HG03280 (cell line): Measurements from ENCODE around the gene TBX19.

ENCODE experiments used
- ATAC-seq: cut with Tn5 transposase; IDR thresholded peaks from one replicate; pipeline ENCODE4 v1.9.1; 2021; ENCODE audit warnings: mild to moderate bottlenecking, moderate library complexity; ENCODE audit not compliant: unreplicated experiment

Gene TBX19

DNA sequence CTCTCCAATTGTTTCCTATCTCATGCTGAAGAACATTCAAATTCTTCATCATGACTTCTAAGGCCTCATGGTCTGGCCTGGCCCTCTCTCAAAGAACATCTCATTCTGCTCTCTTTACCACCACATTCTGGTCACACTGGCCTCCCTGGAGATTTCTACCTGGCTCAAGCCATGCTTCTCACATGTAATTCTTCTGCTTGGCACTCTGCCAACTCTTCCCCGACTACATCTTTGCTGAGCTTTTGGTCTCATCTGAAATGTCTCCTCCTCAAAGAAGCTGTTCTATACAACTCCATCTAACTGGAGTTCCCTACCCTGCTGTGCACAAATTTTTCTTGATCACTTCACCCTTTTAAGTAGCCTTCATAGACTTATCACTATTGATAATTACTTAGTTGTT is 1.4 kb upstream of the TBX19 start:
- ATAC-seq, result no peak

DNA sequence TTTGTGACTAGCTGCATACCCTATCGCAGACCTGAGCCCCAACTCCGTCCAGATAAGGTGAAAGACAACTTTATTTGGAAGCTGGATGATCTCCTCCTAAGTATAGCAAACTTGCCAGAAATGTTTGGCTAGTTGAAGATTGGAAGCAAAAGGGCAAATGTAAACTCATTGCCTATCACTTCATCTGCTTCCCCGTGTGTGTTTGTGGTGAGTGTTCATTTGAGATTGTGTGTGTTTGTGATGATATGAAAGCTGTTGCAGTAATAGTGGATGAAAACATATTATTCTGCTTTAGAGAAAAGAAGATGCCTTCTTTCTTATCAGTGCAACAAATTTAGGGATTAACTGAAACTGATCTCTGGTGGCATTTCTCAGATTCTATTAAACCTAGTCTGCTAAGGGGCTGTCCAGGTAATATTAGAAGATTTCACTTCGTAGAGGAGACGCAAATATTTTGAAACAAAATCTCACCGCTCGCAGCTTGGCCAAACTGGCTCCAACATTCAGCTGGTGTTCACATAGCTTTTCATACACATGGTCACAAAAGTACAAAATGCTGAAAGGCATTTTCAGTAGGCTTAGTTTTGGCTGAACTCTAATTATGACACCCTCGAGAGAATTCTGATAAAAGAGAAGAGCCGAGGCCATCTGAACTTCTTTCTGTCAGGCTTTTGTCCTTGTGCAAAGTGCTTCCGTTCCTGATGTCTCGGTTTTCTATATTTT is 1.1 kb downstream of the TBX19 start:
- no peak for ATAC-seq

DNA sequence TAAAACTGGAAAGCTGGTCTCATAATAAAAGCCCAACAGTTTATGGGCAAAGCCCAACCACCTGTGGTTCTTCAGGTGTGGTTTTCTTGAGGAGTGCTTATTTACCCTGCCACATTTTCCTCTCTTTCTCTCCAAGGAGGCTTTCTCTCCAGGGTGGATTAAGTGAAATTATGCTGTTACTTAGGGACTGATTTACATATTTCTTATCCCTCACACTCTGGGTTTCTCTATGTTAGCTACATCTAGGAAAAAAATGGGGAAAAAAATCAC is 4.8 kb downstream of the TBX19 start:
- ATAC-seq, result no peak

DNA sequence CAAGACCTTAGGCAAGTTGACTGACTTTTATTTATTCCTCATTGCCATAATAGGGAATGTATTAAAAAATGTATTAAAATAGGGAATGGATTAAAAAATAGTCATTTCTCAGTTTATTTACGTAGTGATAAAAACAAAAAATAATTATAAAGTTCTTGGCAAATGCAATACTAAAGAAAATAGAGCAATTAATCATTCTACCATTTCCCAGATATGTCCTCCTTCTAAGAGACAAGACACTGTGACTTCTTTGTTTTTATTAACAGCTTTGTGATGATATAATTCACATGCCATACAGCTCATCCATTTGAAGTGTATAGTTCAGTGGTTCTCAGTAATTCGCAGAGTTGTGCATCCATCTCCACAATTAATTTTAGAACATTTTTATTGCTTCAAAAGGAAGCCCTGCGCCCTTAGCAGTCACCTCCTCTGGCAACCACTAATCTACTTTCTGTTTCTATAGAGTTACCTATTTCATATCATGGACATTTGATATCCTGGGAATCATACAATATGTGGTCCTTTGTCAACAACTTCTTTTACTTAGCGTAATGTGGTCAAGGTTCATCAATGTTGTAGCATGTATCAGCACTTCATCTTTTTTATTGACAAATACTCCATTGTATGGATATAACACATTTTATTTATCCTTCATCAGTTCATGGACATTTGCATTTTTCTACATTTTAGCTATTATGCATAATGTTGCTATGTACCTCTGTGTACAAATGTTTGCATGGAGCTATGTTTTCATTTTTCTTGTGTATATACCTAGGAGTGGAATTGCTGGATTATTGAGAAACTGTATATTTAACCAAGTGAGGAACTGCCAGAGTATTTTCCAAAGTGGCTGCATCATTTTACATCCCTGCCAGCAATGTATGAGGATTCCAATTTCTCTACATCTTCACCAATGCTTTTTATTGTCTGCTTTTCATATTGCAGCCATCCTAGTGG is 5.6 kb downstream of the TBX19 start:
- no peak for ATAC-seq

DNA sequence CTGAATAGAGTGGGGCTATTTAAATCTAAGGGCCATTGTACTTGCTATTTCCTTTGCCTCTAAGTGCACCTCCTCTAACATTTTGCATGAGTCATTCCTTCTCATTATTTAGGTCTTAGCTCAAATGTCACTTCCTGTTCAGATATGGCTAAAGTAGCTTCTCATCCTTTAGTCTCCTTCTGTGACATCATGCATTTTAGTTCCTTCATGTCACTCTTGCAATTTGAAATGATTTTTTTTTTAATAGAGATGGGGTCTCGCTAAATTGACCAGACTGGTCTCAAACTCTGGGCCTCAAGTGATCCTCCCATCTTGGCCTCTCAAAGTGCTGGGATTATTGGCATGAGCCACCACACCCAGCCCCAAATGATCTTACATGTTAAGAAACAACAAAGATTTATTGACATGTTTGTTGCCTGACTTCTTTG is 6.6 kb downstream of the TBX19 start:
- no peak for ATAC-seq

DNA sequence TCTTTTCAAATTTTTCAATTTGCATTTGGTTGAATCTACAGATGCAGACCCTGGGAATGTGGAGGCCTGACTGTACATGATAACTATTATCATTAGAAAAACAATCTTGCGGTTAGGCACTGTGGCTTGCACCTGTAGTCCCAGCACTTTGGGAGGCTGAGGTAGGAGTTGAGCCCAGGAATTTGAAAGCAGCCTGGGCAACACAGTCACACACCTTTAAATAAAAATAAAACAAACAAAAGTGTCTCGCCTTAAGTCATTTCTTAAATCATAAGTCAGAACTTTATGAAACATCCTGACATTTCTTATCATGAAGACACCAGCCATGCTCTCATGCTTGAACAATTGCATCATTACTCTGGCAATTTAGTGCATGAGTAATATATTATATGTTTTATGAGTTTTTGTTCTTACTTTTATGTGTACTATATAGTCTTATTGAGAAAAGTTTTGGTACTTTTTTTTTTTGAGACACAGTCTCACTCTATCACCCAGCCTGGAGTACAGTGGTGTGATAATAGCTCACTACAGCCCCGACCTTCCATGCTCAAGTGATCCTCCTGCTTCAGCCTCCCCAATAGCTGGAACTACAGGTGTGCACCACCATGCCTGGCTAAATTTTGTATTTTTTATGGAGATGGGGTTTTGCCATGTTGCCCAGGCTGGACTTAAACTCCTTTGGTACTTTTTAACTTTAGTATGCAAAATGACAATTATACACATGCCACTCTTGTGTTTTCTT is 7.8 kb downstream of the TBX19 start:
- ATAC-seq, result no peak

DNA sequence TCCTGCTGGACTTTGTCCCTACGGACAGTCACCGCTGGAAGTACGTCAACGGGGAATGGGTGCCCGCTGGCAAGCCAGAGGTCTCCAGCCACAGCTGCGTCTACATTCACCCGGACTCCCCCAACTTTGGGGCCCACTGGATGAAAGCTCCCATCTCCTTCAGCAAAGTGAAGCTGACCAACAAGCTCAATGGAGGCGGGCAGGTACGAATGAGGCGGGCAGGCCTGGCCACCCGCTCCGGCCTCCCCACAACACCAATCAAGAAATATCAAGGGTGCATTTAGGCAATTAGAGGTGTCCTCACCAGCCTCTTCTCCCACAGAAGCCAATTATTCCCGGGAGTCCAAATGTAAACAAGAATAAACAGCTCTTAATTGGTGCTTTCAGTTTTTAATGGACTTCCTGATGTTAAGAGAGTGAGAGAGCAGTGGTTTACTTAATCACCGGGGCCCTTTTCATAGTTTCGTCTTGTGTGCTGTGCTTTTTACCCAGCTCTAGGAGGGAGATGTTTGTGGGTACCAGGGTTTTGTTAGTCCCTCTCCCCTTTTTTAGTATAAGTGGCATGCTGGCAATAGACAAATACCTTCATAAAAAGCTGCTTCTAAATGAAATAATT is 10.7 kb downstream of the TBX19 start:
- no peak for ATAC-seq

DNA sequence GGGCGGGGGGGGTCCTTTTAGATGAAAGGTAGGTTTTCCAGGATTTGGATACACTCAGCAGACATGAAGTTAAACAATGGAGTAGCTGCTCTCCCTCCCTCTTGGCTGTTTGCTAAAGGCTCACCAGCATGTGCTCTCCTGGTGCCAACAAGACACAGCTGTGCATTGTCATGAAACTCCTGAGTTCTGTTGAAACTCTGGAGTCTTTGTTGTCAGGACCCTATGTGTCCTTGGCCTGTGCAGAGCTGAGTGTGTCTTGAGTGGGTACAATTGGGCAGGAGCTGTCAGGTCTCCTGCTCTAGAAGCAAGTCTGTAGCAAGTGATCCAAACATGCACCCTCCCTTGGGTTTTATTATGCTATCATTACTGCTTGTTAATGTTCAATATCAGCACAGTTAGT is 12.7 kb downstream of the TBX19 start:
- ATAC-seq, result no peak

DNA sequence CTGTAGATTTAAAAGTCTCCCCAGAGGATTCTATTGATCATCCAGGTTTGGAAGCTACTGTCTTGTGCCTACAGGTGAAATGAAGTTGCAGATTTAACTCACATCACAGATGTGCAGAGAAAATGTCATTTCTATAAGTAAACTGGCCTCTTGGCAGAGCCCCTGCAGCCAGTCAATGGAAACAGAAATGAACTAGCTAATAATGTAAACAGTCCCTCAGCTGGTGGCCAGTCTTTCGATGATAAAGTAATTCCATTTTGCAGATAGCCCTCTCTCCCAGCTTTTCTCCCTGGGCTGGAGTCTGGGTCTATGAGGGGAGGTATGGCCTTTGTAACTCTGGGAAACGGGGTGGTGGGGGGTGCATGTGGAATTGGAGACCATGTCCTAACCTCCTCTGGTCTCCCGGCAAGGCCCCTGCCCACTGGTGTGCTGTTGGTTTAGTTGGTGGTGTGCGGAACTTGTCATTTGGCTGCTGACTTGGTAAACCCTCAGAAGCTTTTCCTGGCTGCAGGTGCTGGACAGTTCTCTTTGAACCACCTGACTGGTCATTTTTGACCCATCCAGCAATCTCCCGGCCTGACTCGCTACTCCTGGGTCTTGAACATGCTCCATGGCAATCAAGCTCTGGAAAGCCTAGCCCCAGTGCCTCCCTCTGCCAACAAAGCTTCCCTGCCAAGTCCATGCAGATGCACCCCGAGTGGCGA is 14.9 kb downstream of the TBX19 start:
- ATAC-seq, result no peak

DNA sequence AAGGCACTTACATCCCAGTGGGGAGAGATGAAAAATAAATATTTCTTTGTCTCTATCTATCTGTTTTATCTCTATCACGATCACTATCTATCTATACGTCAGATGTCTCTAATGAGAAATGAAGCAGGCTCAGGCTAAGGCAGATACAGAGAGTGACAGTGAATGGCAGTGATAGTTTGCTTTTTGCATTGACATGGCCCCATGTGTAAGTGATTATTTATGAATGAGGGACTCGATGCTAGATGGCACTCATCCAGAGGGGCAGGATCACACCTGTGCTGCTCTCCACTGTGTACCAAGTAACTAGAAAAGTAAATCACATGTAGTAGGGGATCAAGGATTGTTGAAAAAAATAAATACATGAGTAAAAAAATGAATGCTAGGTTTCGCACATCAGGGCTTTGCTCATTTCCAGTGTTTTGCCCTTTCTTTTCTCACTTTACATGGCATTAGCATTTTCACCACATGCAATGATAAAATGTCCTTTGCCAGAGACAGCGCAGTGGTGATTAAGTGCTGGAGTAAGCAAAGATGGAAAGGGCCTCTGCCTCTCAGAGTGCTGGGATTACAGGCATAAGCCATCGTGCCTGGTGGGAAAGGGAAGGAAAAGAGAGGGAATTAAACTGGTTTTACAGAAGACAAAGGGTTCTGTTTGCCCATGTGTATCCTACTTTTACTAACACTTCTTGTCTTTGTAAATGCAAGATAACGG is 16.5 kb downstream of the TBX19 start:
- ATAC-seq, result no peak

DNA sequence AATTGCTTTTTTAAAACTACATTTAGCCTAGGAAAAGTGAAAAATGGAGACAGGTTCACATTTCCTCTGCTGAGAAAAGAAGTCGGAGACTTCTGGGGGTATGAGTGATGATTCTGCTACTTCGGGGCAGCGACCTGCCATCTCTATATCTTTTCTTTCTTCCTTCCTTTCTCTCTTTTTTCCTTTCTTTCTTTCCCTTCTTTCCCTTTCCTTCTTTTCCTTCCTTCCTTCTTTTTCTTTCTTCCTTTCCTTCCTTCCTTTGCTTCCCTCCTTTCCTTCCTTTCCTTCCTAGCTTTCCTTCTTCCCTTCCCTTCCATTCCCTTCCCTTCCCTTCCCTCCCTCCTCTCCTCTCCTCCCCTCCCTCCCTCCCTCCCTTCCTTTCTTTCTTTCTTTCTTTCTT is 17.8 kb downstream of the TBX19 start:
- ATAC-seq, result no peak

DNA sequence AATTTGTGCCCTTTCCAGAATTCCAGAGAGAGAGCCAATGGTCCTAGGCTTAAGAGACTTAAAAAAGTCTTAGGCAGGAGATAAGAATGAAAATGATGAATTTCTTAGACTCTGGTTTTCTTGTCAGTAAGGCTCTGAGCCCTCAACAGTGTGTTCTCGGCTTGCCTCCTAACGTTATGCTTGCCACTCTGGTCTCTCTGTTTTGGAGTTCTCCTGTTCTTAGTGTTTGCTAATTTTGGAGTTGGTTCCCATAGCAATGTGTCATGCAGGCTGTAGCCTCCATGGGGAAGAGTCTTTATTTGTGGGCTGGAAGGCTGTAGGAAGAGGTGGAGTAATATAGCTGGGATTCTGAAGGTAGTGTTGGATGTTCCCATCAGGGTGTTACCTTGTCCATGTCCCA is 19.9 kb downstream of the TBX19 start:
- ATAC-seq, result no peak

DNA sequence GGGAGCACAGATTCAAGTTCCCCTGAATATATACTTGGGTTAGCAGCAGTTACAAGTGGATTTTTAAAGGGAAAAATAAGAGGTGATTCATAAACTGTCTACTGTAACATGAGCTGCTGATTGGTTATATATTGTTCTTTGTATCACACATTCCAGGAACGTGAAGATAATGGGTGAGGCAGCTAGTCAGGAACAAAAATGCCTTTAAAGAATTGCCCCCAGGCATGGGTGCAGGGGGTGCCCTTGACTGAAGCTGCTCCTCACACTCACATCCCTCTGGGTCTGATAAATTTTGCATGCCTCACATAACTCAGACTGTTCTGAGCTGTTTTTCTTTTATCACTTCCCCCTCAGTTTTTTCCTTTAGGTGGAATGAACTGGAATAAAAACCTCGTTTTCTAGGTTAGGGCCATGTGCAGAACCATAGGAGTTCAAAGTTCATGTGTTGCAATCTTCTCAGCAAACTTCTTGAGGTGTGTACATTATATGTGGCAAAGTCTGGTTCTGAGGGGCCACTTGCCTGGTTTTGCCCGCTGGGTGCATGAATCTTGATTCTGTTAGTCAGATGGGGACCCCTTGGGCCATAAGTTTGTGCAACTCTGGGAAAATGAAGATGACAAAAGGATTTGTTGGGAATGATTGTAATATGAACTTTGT is 21.1 kb downstream of the TBX19 start:
- no peak for ATAC-seq

DNA sequence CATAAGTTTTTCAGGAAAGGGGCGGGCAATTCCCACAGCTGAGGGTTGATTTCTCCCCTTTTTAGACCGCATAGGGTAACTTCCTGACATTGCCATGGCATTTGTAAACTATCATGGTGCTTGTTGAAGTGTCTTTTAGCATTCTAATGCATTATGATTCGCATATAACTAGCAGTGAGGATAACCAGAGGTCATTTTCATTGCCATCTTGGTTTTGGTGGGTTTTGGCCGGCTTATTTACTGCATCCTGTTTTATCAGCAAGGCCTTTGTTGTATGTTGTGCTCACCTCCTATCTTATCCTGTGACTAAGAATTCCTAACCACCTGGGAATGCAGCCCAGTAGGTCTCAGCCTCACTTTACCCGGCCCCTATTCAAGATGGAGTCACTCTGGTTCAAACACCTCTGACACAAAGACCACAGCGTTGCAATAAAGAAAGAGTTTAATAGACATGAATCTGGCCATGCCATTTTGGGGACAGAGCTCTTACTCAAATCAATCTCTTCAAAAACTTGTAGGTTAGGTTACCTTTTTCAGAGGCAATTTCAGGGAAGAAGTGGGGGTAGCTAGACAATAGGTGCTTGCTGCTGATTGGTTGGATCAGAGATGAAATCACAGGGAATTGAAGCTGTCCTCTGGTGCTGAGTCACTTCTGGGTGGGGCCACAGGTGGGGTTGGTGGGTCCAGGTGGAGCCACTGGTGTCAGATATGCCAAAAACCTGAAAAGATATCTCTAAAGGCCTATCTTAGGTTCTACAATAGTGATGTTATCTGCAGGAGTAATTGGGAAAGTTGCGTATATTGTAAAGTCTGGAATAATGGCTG is 23.3 kb downstream of the TBX19 start:
- no peak for ATAC-seq

DNA sequence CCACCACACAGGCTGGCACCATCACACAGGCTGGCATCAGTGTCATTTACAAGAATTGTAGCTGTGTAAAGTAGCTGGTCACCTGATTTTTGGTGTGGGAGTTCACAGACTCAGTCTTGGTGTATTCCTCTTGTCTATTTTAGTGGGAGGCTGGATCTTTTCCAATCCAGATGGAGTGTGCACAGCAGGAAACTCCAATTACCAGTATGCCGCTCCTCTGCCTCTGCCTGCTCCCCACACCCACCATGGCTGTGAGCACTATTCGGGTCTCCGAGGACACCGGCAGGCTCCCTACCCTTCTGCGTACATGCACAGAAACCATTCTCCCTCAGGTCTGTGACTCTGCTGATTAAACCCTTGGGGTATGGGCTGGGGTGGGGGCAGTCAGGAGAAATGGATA is 24.2 kb downstream of the TBX19 start:
- ATAC-seq, result no peak

DNA sequence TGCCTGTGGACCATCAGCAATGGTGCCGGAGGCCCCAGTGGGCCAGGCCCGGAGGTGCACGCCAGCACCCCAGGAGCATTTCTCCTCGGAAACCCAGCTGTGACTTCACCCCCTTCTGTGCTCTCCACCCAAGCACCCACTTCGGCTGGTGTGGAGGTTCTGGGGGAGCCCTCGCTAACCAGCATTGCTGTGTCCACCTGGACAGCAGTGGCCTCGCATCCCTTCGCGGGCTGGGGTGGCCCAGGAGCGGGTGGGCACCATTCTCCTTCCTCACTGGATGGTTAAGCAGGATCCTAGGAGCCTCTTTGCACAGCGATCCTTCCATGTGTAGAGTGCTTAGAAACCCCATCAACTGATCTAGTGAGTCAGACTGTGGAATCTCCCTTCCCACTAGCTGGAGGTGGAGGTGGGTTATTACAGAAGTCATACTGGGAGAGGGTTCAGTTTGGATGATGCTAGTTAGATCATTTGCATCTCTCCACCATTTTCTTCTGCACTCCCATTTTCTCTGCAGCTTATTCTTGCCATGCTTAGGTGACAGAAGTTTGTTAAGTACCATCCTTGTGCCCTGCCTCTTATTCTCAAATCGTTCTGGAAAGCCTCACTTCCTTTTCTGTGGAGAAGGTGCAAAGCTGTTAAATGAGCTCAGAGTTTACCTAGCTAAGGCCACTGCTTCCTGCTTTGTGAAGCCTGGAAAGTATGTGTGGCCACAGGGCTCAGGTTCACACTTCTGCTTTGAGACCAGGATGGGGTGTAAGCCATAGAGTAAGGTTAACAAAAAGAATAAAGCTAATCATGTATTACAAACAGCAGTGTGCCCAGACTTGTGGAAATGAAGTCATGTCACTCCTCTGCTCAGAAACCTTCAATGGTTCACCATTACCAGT is 32.3 kb downstream of the TBX19 start:
- ATAC-seq, result no peak

DNA sequence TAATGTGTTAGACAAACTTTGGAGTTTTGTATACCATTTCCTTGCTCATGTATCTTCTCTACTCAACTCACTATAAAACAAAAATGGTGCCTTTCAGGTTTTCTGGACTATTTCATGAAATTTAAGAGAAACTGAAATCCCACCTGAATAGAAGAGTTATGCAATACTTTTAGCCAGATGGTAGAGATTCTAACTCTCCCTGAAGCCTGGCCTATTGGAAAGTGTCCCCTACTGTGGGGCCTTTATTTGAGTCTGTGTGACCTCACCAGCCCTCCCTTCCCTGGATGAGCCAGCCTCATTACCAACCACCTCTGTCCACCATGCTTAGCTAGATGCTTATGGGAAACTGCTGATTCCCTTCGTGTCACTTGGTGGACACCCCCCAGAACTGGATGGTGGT is 35.5 kb downstream of the TBX19 start:
- ATAC-seq, result no peak

DNA sequence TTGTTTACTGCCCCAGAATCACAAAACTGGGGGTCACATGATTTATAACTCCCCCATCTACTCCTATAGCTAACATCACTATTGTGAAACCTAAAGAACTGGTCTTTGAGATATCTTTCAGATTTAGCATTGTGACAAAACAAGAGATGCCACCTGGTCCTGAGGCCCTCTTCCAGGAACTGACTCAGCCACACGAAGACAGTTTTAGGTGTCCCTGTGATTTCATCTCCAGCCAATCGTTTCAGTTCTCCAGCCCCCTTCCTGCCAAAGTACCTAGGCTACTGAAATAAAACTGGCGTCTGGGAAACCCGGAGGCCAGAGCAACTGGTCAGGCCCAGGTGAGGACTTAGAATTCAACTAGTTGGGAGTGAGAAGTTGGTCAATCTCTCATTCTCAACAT is 36.6 kb downstream of the TBX19 start:
- ATAC-seq, result no peak
